Calu3 (cell line): ENCODE results near the gene SCN1B. TPM values are rescaled to one million over a fixed set of nuclear protein-coding genes. Genes with fewer than 3 reads are reported as not detected.

Experiments
- BruUV-seq: library from RNA; stranded (reverse); fragments of 400-500 nt; replicated peaks from 2 replicates; lab custom pipeline; 2021; lab: Mats Ljungman, UMichigan
- CTCF ChIA-PET: fragments of 300-600 bp; sonication (Branson Sonifier 250); formaldehyde crosslinking; loops from one replicate; lab custom pipeline; 2022; ENCODE audit warnings: antibody characterized with exemption; lab: Charles Lee
- DNase-seq: peaks from one replicate; pipeline ENCODE4 v3.0.0; 2022
- H3K27ac Mint-ChIP-seq: one replicate; pipeline ENCODE4 v1.8.0; 2022; ENCODE audit warnings: mixed read lengths; ENCODE audit not compliant: unreplicated experiment
- H3K27me3 Mint-ChIP-seq: one replicate; pipeline ENCODE4 v1.8.0; 2022; ENCODE audit warnings: mixed read lengths; ENCODE audit not compliant: unreplicated experiment
- H3K36me3 Mint-ChIP-seq: one replicate; pipeline ENCODE4 v1.8.0; 2022; ENCODE audit warnings: mild to moderate bottlenecking, moderate library complexity, mixed read lengths; ENCODE audit not compliant: insufficient read depth, unreplicated experiment
- H3K4me1 Mint-ChIP-seq: one replicate; pipeline ENCODE4 v1.8.0; 2022; ENCODE audit warnings: mild to moderate bottlenecking, low read depth, mixed read lengths; ENCODE audit not compliant: unreplicated experiment
- H3K4me3 Mint-ChIP-seq: one replicate; pipeline ENCODE4 v1.8.0; 2022; ENCODE audit warnings: mild to moderate bottlenecking, low read depth, moderate library complexity, mixed read lengths; ENCODE audit not compliant: unreplicated experiment
- H3K9me3 Mint-ChIP-seq: one replicate; pipeline ENCODE4 v1.8.0; 2022; ENCODE audit warnings: low read depth, mixed read lengths; ENCODE audit not compliant: unreplicated experiment
- CTCF ChIP-seq: fragments of 200-600 bp; IDR thresholded peaks from one replicate; pipeline ENCODE4 v1.8.0; 2022; ENCODE audit warnings: antibody characterized with exemption; ENCODE audit not compliant: unreplicated experiment
- intact Hi-C: fragments of 100-400 bp; cut with micrococcal nuclease; formaldehyde crosslinking; loops from one replicate; pipeline ENCODE4 v1.10.0; 2022; ENCODE audit not compliant: unreplicated experiment
- total RNA-seq: library from RNA; stranded (reverse); gene quantifications from 2 replicates; pipeline ENCODE4 v1.2.3, GENCODE V29; 2022

Gene SCN1B
- total RNA-seq, 1 experiment from 2014 or later: 1.4 TPM

DNA sequence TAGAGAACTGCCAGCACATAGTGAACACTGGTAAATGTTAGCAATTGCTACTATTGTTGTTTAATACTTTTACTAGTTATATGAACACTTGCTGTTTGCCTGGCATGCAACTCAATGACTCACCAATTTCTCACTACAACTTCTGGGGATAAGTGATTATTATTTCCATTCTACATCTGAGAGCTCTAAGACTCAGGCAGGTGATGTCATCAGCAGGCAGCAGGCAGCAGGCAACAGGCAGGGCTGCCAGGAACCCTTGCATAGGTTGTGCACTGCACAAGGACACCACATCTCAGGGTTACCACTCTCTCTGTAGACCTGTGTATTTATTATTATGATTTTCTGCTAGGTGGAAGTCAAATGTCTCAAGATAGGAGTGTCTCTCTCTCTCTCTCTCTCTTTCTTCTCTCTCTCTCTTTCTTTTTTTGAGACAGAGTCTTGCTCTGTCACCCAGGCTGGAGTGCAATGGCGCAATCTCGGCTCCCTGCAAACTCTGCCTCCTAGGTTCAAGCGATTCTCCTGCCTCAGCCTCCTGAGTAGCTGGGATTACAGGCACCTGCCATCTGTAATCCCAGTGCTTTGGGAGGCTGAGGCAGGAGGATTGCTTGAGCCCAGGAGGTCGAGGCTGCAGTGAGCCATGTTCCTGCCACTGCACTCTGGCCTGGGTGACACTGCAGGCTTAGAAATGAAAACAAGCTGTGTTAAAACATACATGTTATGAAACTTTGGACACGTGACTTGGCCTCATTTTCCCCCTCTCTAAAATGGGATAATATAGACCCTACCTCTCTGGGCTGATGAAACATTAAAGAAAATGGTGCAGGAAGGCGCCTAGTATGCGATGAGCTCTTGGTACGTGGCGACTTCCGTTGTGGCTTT, 33.9 kb downstream of the SCN1B start:
- peak overlapping the region; percentile 30 for H3K27ac Mint-ChIP-seq
- peaks cover 30% of the 10 kb centered on the region for H3K4me1 Mint-ChIP-seq
- no peak overlapping the region for H3K4me3 Mint-ChIP-seq
- CTCF ChIA-PET: interaction anchor here (0.6 to 1.0 kb wide), 4 partner anchors 77 to 410 kb away, joined by 3 to 6 read pairs (median 5); no protein-coding TSS in a partner anchor
- H3K9me3 Mint-ChIP-seq: no peaks in the 10 kb centered on the region
- no peaks in the 10 kb centered on the region for H3K36me3 Mint-ChIP-seq
- H3K27me3 Mint-ChIP-seq: no peaks in the 10 kb centered on the region
- no TSS peak for BruUV-seq
- TF ChIP-seq CTCF: no peak
- peak; percentile 36 for DNase-seq
- intact Hi-C loops: loop anchor here (10.0 kb wide), 1 partner anchor 151 kb away; no protein-coding TSS in a partner anchor

DNA sequence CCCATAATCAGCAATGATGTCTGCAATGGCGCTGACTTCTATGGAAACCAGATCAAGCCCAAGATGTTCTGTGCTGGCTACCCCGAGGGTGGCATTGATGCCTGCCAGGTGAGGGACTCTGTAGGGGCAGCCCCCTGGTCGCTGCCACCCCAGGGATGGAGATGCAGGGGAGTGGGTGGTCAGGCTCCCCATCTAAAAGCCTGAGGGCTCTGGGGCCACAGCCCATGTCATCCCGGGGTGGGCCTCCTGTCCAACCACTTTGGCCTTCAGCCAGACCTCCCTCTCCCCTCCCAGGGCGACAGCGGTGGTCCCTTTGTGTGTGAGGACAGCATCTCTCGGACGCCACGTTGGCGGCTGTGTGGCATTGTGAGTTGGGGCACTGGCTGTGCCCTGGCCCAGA, 35.3 kb downstream of the SCN1B start:
- no TSS peak for BruUV-seq
- Mint-ChIP-seq H3K36me3 (no peaks in the 10 kb centered on the region), H3K27ac (no peak overlapping the region), H3K4me3 (no peak overlapping the region), H3K27me3 (no peaks in the 10 kb centered on the region), H3K4me1 (peaks cover 34% of the 10 kb centered on the region), H3K9me3 (no peaks in the 10 kb centered on the region)
- intact Hi-C loops: loop anchor here (10.0 kb wide), 1 partner anchor 149 kb away; no protein-coding TSS in a partner anchor
- no peak for TF ChIP-seq CTCF
- no peak for DNase-seq
- CTCF ChIA-PET: interaction anchor here (0.7 to 0.9 kb wide), 2 partner anchors 76 to 221 kb away, joined by 3 read pairs; no protein-coding TSS in a partner anchor

DNA sequence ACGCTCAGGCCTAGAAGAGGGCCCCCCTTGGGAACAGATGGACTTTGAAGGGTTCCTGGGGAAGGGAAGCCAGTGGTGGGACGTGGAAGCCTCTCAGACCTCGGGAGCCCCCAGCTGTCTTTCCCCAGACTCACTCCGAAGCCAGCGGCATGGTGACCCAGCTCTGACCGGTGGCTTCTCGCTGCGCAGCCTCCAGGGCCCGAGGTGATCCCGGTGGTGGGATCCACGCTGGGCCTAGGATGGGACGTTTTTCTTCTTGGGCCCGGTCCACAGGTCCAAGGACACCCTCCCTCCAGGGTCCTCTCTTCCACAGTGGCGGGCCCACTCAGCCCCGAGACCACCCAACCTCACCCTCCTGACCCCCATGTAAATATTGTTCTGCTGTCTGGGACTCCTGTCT, 35.9 kb downstream of the SCN1B start:
- no peak for TF ChIP-seq CTCF

DNA sequence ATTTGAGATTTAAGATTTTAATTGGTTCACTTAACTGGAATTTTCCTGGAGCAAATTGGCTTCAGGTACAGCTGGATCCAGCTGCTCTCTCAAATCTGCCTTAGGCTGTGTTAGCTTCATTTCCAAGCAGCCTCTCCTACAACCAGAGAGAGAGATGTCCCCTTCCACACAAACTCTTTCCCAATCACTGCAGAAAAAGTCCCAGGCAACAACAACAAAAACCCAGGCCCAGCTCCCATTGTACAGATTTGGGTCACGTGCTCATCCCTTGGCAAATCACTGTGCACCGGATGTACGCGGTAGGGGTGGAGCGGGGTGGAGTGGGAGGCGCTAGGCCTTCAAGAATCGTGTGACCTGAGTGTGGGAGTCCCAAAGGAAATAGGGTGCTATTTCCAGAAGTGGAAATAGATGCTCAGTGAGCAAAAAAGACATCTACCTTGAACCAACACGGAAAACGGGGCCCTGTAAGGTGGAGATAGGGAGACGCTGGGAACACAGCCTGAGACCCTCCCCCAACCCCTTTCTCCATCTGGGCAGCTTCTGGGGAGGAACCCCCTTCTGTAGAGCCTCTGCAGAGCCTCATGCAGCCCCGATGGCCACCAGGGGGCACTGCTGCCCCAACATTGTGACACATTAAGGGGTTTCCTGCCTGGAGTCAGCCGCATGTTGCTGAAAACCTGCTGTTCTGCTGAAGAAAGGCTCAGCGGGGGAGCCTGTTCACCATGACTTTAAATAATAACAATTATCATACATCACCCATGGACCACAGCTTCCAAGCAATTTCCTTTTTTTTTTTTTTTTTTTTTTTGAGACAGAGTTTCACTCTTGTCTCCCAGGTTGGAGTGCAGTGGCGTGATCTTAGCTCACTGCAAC, 36.7 kb downstream of the SCN1B start:
- Mint-ChIP-seq H3K4me1 (peaks cover 34% of the 10 kb centered on the region), H3K27ac (no peak overlapping the region), H3K9me3 (no peaks in the 10 kb centered on the region), H3K36me3 (no peaks in the 10 kb centered on the region), H3K4me3 (no peak overlapping the region), H3K27me3 (no peaks in the 10 kb centered on the region)
- no TSS peak for BruUV-seq
- DNase-seq: peak; percentile 97
- CTCF ChIA-PET: interaction anchor here (0.6 to 2.4 kb wide), 18 partner anchors 8 to 426 kb away, joined by 3 to 31 read pairs (median 4); partner anchors contain the start of genes FXYD3 and LGI4
- peak; percentile 96 for TF ChIP-seq CTCF
- intact Hi-C loops: loop anchor here (1.0 to 10.0 kb wide), 3 partner anchors 23 to 148 kb away; partner anchors contain the start of gene LGI4

More for the DNA sequence above, 35.9 kb downstream of the SCN1B start:
- DNase-seq: no peak
- CTCF ChIA-PET: interaction anchor here (1.1 to 2.4 kb wide), 6 partner anchors 8 to 75 kb away, joined by 3 to 31 read pairs (median 10); partner anchors contain the start of gene FXYD3
- H3K4me1 Mint-ChIP-seq: peaks cover 34% of the 10 kb centered on the region
- H3K9me3 Mint-ChIP-seq: no peaks in the 10 kb centered on the region
- no peak overlapping the region for H3K4me3 Mint-ChIP-seq
- intact Hi-C loops: loop anchor here (10.0 kb wide), 1 partner anchor 149 kb away; no protein-coding TSS in a partner anchor
- no peaks in the 10 kb centered on the region for H3K36me3 Mint-ChIP-seq
- no peak overlapping the region for H3K27ac Mint-ChIP-seq
- BruUV-seq: no TSS peak
- H3K27me3 Mint-ChIP-seq: no peaks in the 10 kb centered on the region
